ENCODE data around the gene RSU1. TPM values are rescaled to one million over a fixed set of nuclear protein-coding genes. Genes with fewer than 3 reads are reported as not detected.

The RSU1 gene
- total RNA-seq, 1 donor from 2014 or later: 37.3 TPM

- H3K9me3 Mint-ChIP-seq: peaks cover 6% of the 10 kb centered on the region
- no peaks in the 10 kb centered on the region for H3K4me1 Mint-ChIP-seq (ENCODE audit: unreplicated experiment)
- no peak overlapping the region for H3K27ac Mint-ChIP-seq
- TF ChIP-seq CTCF (conservative IDR thresholded peaks at IDR 0.05): no peak
- H3K36me3 Mint-ChIP-seq: no peaks in the 10 kb centered on the region
- DNase-seq (ENCODE audit: extremely low spot score, unreplicated experiment): no peak
- no peaks in the 10 kb centered on the region for H3K27me3 Mint-ChIP-seq
- H3K4me3 Mint-ChIP-seq: no peak overlapping the region
These were observed 204.3 kb downstream of the RSU1 start for GRCh38 chr10:16612981-16613355.

DNA sequence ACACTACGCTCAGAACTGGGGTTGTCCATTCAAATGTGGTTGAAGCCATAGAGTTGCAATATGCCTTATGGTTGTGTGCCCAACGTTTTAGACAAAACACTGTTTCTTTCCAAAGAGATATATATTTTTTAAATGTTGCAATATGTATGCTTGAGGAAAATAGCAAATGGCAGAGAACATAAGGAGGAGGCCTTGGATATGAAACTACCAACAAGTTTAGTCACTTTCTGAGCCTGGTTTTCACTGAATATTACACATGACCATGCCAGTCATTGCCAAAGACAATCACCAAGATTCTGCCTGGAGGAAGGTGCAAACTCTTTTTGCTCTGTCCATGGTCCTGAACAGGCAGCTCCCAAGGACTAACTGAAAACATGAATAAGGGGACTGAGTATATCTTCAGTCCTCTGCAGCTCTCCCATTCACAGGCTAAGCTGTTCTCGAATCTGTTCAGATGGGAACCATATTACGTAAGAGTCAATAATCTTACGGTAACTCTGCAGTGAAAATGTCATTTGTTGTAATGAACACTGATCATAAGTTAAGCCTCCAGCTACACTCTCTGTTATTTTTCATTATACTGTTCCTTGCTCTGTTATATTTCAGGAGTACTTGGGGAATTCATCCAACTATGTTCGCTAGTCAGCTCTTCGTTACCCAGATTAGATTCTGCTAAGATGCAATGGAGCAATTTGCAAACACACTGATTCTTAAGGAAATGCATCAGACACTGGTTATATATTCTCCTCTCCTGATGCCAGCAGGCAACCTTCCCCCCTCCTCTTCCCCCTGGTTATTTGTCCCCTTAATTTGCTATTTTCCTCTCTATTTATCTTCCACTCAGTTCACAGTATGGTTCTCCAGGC is 204.9 kb downstream of the RSU1 start:
- H3K4me3 Mint-ChIP-seq: no peak overlapping the region
- H3K36me3 Mint-ChIP-seq: no peaks in the 10 kb centered on the region
- H3K9me3 Mint-ChIP-seq: peaks cover 6% of the 10 kb centered on the region
- no peak for TF ChIP-seq CTCF (conservative IDR thresholded peaks at IDR 0.05)
- DNase-seq (ENCODE audit: extremely low spot score, unreplicated experiment): no peak
- no peaks in the 10 kb centered on the region for H3K27me3 Mint-ChIP-seq
- no peaks in the 10 kb centered on the region for H3K4me1 Mint-ChIP-seq (ENCODE audit: unreplicated experiment)
- no peak overlapping the region for H3K27ac Mint-ChIP-seq

GRCh38 chr10:16611037-16611436 is 206.2 kb downstream of the RSU1 start:
- DNase-seq (ENCODE audit: extremely low spot score, unreplicated experiment): no peak
- Mint-ChIP-seq H3K36me3 (no peaks in the 10 kb centered on the region), H3K9me3 (no peaks in the 10 kb centered on the region), H3K4me1 (ENCODE audit: unreplicated experiment) (no peaks in the 10 kb centered on the region), H3K27me3 (no peaks in the 10 kb centered on the region), H3K27ac (no peak overlapping the region), H3K4me3 (no peak overlapping the region)
- no peak for TF ChIP-seq CTCF (conservative IDR thresholded peaks at IDR 0.05)

- Mint-ChIP-seq H3K4me3 (no peak overlapping the region), H3K36me3 (no peaks in the 10 kb centered on the region), H3K27ac (no peak overlapping the region), H3K4me1 (ENCODE audit: unreplicated experiment) (no peaks in the 10 kb centered on the region), H3K9me3 (no peaks in the 10 kb centered on the region), H3K27me3 (no peaks in the 10 kb centered on the region)
- no peak for TF ChIP-seq CTCF (conservative IDR thresholded peaks at IDR 0.05)
- DNase-seq (ENCODE audit: extremely low spot score, unreplicated experiment): no peak
These were observed 208.0 kb downstream of the RSU1 start for GRCh38 chr10:16609211-16609610.

DNA sequence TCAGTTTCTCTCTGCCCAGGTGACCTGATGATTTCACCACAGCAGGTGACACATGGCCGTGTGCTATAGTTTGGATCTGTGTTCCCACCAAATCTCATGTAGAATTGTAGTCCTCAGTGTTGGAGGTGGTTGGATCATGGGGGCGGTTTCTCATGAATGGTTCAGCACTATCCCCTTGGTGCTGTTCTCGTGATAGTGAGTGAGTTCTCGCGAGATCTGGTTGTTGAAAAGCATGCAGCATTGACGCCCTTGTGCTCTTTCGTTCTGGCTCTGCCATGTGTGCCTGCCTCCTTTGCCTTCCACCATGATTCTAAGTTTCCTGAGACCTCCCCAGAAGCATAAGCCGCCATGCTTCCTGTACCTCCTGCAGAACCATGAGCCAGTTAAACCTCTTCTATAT is 210.3 kb downstream of the RSU1 start:
- DNase-seq (ENCODE audit: extremely low spot score, unreplicated experiment): no peak
- no peaks in the 10 kb centered on the region for H3K27me3 Mint-ChIP-seq
- TF ChIP-seq CTCF (conservative IDR thresholded peaks at IDR 0.05): no peak
- H3K4me1 Mint-ChIP-seq (ENCODE audit: unreplicated experiment): no peaks in the 10 kb centered on the region
- H3K36me3 Mint-ChIP-seq: no peaks in the 10 kb centered on the region
- no peaks in the 10 kb centered on the region for H3K9me3 Mint-ChIP-seq
- H3K27ac Mint-ChIP-seq: no peak overlapping the region
- no peak overlapping the region for H3K4me3 Mint-ChIP-seq
